Measurements from ENCODE around the gene NFATC1. TPM values are rescaled to one million over a fixed set of nuclear protein-coding genes. Genes with fewer than 3 reads are reported as not detected.

The NFATC1 gene
- total and polyA plus RNA-seq, 2 donors from 2014 or later, result 4.3 to 17.2 TPM

DNA sequence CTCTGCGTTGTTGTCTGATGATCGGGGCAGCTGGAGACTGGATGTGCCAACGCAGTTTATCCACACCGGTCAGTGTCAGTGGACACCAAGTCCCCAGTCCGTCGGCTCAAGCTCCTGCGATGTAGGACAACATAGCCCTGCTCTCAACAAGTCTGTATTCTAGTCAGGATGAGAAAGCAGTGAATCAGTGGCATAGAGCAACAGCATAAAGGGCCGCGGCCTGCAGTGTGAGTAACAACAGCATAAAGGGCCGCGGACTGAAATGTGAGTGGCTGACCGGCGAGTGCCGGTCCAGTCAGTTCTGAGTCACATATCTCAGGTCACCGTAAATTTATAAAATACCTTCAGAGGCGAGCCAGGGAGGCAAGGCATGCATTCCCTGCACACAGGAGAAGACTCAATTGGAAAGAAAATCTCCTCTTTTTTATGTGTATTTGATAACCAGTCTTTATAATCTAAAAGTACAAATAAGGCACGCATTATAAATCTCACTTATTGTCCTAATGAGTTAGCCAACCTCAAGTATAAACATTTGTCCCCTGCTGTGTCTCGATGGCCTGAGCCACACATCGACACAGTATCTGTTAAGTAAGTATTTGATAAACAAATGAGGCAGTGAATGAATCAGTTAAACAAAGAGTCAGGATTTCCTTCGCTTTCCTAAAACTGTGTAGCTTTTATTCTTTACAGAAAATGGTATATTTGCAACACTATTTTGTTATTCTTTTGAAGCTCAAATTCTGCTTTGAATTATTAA is 33.8 kb upstream of the NFATC1 start:
- Histone ChIP-seq H3K27ac (ENCODE audit: low read depth in 2 of 2, low read length in 2 of 2) (no peak overlapping the region), H3K27me3 (ENCODE audit: control insufficient read depth, insufficient read depth, low read length) (no peaks in the 10 kb centered on the region), H3K9me3 (ENCODE audit: control insufficient read depth in 2 of 3, insufficient read depth in 1 of 3, low read length in 3 of 3) (no peaks in the 10 kb centered on the region), H3K4me1 (ENCODE audit: control insufficient read depth in 2 of 3, insufficient read depth in 2 of 3, low read depth in 1 of 3, low read length in 3 of 3) (no peaks in the 10 kb centered on the region), H3K36me3 (ENCODE audit: control insufficient read depth in 2 of 3, insufficient read depth in 3 of 3, low read length in 3 of 3) (peaks cover 2 to 26% (median 11%) of the 10 kb centered on the region in 3 donors), H3K9ac (ENCODE audit: low read length in 3 of 3) (no peak overlapping the region), H3K4me3 (ENCODE audit: low read length in 3 of 3) (no peak overlapping the region)
- DNase-seq (no peak), FAIRE-seq (no peak)
- intact Hi-C loops (cut with DNase I), result no loop called here
- TF ChIP-seq CTCF (IDR thresholded peaks at IDR 0.05; ENCODE audit: borderline replicate concordance, extremely low read depth, insufficient read depth), result no peak

DNA sequence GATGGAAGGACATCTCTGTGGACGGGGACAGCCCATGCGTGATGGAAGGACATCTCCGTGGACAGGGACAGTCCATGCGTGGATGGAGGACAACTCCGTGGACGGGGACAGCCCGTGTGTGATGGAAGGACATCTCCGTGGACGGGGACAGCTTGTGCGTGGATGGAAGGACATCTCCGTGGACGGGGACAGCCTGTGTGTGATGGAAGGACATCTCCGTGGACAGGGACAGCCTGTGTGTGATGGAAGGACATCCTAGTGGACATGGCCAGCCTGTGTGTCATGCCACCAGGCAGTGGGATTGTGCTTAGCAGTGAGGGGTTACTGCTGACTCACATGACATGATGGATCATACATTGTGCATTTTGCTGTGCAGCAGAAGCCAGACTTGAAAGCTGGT is 30.0 kb upstream of the NFATC1 start:
- peaks cover 0 to 16% (median 11%) of the 10 kb centered on the region in 3 donors for H3K36me3 ChIP-seq (ENCODE audit: control insufficient read depth in 2 of 3, insufficient read depth in 3 of 3, low read length in 3 of 3)
- TF ChIP-seq CTCF (IDR thresholded peaks at IDR 0.05; ENCODE audit: borderline replicate concordance, extremely low read depth, insufficient read depth), result no peak
- no peak overlapping the region for H3K27ac ChIP-seq (ENCODE audit: low read depth in 2 of 2, low read length in 2 of 2)
- H3K4me3 ChIP-seq (ENCODE audit: low read length in 3 of 3), result no peak overlapping the region
- intact Hi-C loops (cut with DNase I), result no loop called here
- no peaks in the 10 kb centered on the region for H3K9me3 ChIP-seq (ENCODE audit: control insufficient read depth in 2 of 3, insufficient read depth in 1 of 3, low read length in 3 of 3)
- DNase-seq, result no peak
- H3K27me3 ChIP-seq (ENCODE audit: control insufficient read depth, insufficient read depth, low read length), result no peaks in the 10 kb centered on the region
- FAIRE-seq, result no peak
- peaks cover 0 to 3% (median 0%) of the 10 kb centered on the region in 3 donors for H3K4me1 ChIP-seq (ENCODE audit: control insufficient read depth in 2 of 3, insufficient read depth in 2 of 3, low read depth in 1 of 3, low read length in 3 of 3)
- no peak overlapping the region for H3K9ac ChIP-seq (ENCODE audit: low read length in 3 of 3)

DNA sequence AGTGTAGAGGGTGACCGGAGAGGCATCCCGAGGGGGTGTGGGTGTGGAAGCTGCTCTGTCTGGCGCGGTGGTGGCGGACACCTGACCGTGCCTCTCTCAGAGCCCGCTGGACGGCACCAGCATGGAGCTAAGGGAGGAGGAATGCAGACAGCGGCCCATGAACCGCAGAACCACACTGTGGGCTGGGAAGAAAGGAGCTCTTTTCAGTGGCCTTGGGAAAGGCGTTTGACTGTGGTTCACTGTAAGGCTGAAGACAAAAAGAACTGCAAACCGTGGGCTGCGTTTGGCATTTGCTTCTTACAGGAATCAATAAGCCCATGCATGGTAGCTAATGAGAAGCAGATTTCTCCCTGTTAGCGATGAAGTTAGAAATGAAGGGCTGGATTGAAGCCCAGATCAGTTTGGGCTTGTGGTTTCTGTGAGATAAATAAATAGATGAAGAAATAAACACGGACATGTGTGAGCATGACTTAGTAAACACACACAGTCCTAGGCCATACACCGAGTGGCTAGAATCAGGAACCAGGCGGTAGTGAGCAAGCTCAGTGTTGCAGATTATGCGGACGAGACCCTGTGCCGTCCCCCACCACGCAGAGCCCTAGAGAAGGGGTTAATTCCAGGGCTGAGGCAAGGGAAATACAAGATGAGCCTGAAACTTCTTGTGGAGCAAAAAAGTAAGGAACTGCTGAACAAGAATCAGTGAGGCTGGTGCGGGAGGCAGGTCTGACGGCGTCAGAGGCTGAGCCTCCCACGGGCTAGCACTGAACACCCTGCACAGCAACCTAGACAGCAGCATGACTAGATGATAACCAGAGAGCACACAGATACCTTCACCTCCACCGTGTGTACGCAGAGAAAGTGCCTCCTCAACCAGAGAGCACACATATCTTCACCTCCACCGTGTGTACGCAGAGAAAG is 29.3 kb upstream of the NFATC1 start:
- H3K4me1 ChIP-seq (ENCODE audit: control insufficient read depth in 2 of 3, insufficient read depth in 2 of 3, low read depth in 1 of 3, low read length in 3 of 3), result peaks cover 0 to 3% (median 0%) of the 10 kb centered on the region in 3 donors
- H3K36me3 ChIP-seq (ENCODE audit: control insufficient read depth in 2 of 3, insufficient read depth in 3 of 3, low read length in 3 of 3), result peaks cover 0 to 8% (median 7%) of the 10 kb centered on the region in 3 donors
- H3K9me3 ChIP-seq (ENCODE audit: control insufficient read depth in 2 of 3, insufficient read depth in 1 of 3, low read length in 3 of 3), result no peaks in the 10 kb centered on the region
- FAIRE-seq, result no peak
- no peak overlapping the region for H3K27ac ChIP-seq (ENCODE audit: low read depth in 2 of 2, low read length in 2 of 2)
- intact Hi-C loops (cut with DNase I), result no loop called here
- no peak for TF ChIP-seq CTCF (IDR thresholded peaks at IDR 0.05; ENCODE audit: borderline replicate concordance, extremely low read depth, insufficient read depth)
- H3K4me3 ChIP-seq (ENCODE audit: low read length in 3 of 3), result no peak overlapping the region
- no peak for DNase-seq
- no peak overlapping the region for H3K9ac ChIP-seq (ENCODE audit: low read length in 3 of 3)
- no peaks in the 10 kb centered on the region for H3K27me3 ChIP-seq (ENCODE audit: control insufficient read depth, insufficient read depth, low read length)

All from kidney (tissue), 14 donors.